Neural crest cell (in vitro differentiated cells): ENCODE data around the gene TSG101. TPM values are rescaled to one million over a fixed set of nuclear protein-coding genes. Genes with fewer than 3 reads are reported as not detected.

Experiments used
- DNase-seq: peaks from one replicate; pipeline ENCODE4 v3.0.0; 2021; ENCODE audit warnings: low read depth, mixed read lengths, low spot score
- H3K27ac Mint-ChIP-seq: one replicate; pipeline ENCODE4 v1.8.0; 2021; ENCODE audit warnings: mild to moderate bottlenecking, mixed read lengths; ENCODE audit not compliant: unreplicated experiment
- H3K27me3 Mint-ChIP-seq: 2 replicates; pipeline ENCODE4 v1.8.0; 2021; ENCODE audit warnings: low read depth, mild to moderate bottlenecking, mixed read lengths
- H3K36me3 Mint-ChIP-seq: 2 replicates; pipeline ENCODE4 v1.8.0; 2021; ENCODE audit warnings: low read depth, mild to moderate bottlenecking, mixed read lengths
- H3K4me1 Mint-ChIP-seq: 2 replicates; pipeline ENCODE4 v1.8.0; 2021; ENCODE audit warnings: mixed read lengths
- H3K4me3 Mint-ChIP-seq: one replicate; pipeline ENCODE4 v1.8.0; 2021; ENCODE audit warnings: mild to moderate bottlenecking, mixed read lengths
- H3K9me3 Mint-ChIP-seq: 2 replicates; pipeline ENCODE4 v1.8.0; 2021; ENCODE audit warnings: mixed read lengths
- CTCF ChIP-seq: fragments of 200-600 bp; sonication (generic); conservative IDR thresholded peaks from 2 replicates; pipeline ENCODE4 v1.5.0; 2021; ENCODE audit warnings: antibody characterized with exemption, mild to moderate bottlenecking
- total RNA-seq: library from RNA; stranded (reverse); gene quantifications from 2 replicates; pipeline ENCODE4 v1.2.1, GENCODE V29; 2021

Gene TSG101
- total RNA-seq, 1 donor from 2014 or later, result 45.8 TPM

- no peaks in the 10 kb centered on the region for H3K9me3 Mint-ChIP-seq
- H3K27me3 Mint-ChIP-seq, result no peaks in the 10 kb centered on the region
- H3K36me3 Mint-ChIP-seq, result peaks cover 9% of the 10 kb centered on the region
- no peak overlapping the region for H3K4me3 Mint-ChIP-seq
- DNase-seq, result no peak
- no peak for TF ChIP-seq CTCF
- H3K4me1 Mint-ChIP-seq, result no peaks in the 10 kb centered on the region
- H3K27ac Mint-ChIP-seq, result no peak overlapping the region
These were observed 31.5 kb downstream of the TSG101 start for GRCh38 chr11:18495271-18495670.

GRCh38 chr11:18493310-18493709, 33.4 kb downstream of the TSG101 start:
- Mint-ChIP-seq H3K4me1 (no peaks in the 10 kb centered on the region), H3K9me3 (no peaks in the 10 kb centered on the region), H3K36me3 (peaks cover 5% of the 10 kb centered on the region), H3K27me3 (no peaks in the 10 kb centered on the region), H3K4me3 (no peak overlapping the region), H3K27ac (no peak overlapping the region)
- TF ChIP-seq CTCF, result no peak
- no peak for DNase-seq

GRCh38 chr11:18492888-18493287, 33.9 kb downstream of the TSG101 start:
- no peak overlapping the region for H3K27ac Mint-ChIP-seq
- TF ChIP-seq CTCF, result no peak
- H3K36me3 Mint-ChIP-seq, result peaks cover 8% of the 10 kb centered on the region
- no peak for DNase-seq
- H3K9me3 Mint-ChIP-seq, result no peaks in the 10 kb centered on the region
- no peaks in the 10 kb centered on the region for H3K27me3 Mint-ChIP-seq
- no peak overlapping the region for H3K4me3 Mint-ChIP-seq
- H3K4me1 Mint-ChIP-seq, result no peaks in the 10 kb centered on the region

GRCh38 chr11:18491924-18492323, 34.8 kb downstream of the TSG101 start:
- H3K27me3 Mint-ChIP-seq, result no peaks in the 10 kb centered on the region
- no peaks in the 10 kb centered on the region for H3K9me3 Mint-ChIP-seq
- H3K27ac Mint-ChIP-seq, result no peak overlapping the region
- H3K4me3 Mint-ChIP-seq, result no peak overlapping the region
- TF ChIP-seq CTCF, result no peak
- no peaks in the 10 kb centered on the region for H3K4me1 Mint-ChIP-seq
- peaks cover 13% of the 10 kb centered on the region for H3K36me3 Mint-ChIP-seq
- DNase-seq, result no peak

GRCh38 chr11:18490736-18491485, 35.8 kb downstream of the TSG101 start:
- no peak for DNase-seq
- no peaks in the 10 kb centered on the region for H3K4me1 Mint-ChIP-seq
- no peak for TF ChIP-seq CTCF
- no peak overlapping the region for H3K27ac Mint-ChIP-seq
- H3K36me3 Mint-ChIP-seq, result peaks cover 13% of the 10 kb centered on the region
- H3K27me3 Mint-ChIP-seq, result no peaks in the 10 kb centered on the region
- no peak overlapping the region for H3K4me3 Mint-ChIP-seq
- H3K9me3 Mint-ChIP-seq, result no peaks in the 10 kb centered on the region
